ENCODE results near the gene PIWIL4. TPM values are rescaled to one million over a fixed set of nuclear protein-coding genes. Genes with fewer than 3 reads are reported as not detected.

Gene PIWIL4
- total RNA-seq, 4 donors from 2014 or later: 1.5 to 5.1 (median 3.5) TPM

DNA sequence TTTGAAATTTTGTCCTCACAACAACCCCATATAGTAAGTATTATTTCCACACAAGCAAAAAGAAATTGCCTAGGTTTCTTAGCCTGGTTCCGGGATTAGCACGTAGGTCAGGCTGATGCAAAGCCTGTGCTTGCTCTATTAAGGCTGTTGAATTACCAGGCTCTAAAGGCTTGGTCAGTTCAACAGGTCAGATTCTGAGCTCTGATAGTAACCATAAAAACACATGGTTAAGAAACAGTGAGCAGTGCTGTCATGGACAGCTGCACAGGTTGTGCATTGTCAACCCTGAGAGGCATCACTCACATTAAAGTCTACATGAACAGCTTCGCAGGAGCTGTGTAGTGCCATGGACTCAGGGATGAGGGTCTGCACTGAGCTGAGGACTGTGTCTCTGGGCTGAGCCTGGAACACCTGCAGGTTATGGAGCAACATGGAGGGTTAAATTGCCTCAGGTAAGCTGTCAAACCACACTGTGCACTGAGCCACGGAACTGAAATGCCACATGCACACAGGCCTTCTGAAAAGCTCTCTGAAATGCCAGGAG lies 98.0 kb downstream of the PIWIL4 start:
- Histone ChIP-seq H3K36me3 (no peaks in the 10 kb centered on the region), H3K27me3 (no peaks in the 10 kb centered on the region)
- 77% methylated on average over 3 to 4 of the region's 4 CpGs for WGBS, 2 donors

DNA sequence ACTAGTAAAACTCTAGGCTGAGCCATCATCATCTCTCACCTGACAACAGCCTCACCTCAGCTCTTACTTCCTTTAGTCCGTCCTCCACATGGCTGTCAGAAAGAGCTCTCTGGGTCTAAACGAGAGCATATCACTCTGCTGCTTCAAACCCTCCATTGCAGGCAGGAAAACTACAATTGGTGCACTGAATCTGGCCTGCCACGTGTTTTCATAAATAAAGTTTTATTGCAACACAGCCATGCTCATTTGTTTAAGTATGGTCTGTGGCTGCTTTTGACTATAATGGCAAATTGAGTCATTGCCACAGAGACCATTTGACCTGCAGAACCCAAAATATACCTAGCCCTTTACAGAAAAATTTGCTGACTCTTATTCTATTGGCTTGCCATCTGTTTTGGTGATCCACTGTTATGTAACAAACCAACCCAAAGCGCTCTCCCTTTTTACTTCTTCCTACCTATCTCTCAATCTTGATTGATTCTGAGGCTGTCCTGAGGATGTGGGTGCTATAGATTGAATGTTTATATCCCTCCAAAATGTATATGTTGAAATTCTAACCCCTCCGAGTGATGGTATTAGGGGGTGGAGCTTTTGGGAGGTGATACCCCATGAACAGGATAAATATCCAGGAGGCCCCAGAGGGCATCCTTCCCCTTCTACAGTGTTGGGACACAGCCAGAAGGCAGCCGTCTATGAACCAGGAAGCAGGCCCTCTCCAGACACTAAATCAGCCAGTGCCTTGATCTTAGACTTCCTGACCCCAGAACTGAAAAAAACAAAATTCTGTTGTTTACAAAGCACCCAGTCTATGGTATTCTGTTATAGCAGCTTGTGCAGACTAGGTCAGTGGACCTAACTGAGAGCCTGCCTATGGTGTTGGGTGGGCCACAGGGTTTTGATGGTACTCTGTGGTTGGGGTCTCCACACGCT lies 99.9 kb downstream of the PIWIL4 start:
- DNase-seq: no peak
- no peaks in the 10 kb centered on the region for H3K9me3 ChIP-seq
- no peak overlapping the region for H3K4me3 ChIP-seq (replicated peaks in 1 of 3)
- 75 to 86% methylated on average over 7 of the region's 7 CpGs for WGBS, 2 donors
- no peak overlapping the region for H3K27ac ChIP-seq
- H3K36me3 ChIP-seq: no peaks in the 10 kb centered on the region
- no peak for TF ChIP-seq POLR2A (IDR thresholded peaks at IDR 0.05)
- TF ChIP-seq, protein P1, sequence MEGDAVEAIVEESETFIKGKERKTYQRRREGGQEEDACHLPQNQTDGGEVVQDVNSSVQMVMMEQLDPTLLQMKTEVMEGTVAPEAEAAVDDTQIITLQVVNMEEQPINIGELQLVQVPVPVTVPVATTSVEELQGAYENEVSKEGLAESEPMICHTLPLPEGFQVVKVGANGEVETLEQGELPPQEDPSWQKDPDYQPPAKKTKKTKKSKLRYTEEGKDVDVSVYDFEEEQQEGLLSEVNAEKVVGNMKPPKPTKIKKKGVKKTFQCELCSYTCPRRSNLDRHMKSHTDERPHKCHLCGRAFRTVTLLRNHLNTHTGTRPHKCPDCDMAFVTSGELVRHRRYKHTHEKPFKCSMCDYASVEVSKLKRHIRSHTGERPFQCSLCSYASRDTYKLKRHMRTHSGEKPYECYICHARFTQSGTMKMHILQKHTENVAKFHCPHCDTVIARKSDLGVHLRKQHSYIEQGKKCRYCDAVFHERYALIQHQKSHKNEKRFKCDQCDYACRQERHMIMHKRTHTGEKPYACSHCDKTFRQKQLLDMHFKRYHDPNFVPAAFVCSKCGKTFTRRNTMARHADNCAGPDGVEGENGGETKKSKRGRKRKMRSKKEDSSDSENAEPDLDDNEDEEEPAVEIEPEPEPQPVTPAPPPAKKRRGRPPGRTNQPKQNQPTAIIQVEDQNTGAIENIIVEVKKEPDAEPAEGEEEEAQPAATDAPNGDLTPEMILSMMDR (IDR thresholded peaks at IDR 0.05): no peak
- H3K27me3 ChIP-seq: no peaks in the 10 kb centered on the region
- intact Hi-C loops (cut with DNase I): no loop called here
- H3K4me1 ChIP-seq: no peaks in the 10 kb centered on the region

More for the DNA sequence above, 98.0 kb downstream of the PIWIL4 start:
- Histone ChIP-seq H3K9me3 (no peaks in the 10 kb centered on the region), H3K27ac (no peak overlapping the region), H3K4me3 (replicated peaks in 1 of 3) (no peak overlapping the region), H3K4me1 (no peaks in the 10 kb centered on the region)
- no peak for DNase-seq
- intact Hi-C loops (cut with DNase I): no loop called here
- TF ChIP-seq POLR2A (IDR thresholded peaks at IDR 0.05): no peak
- TF ChIP-seq, protein P1 (IDR thresholded peaks at IDR 0.05): no peak

GRCh38 chr11:94668212-94668793 lies 101.1 kb downstream of the PIWIL4 start:
- WGBS, 2 donors: 85 to 86% methylated on average over 2 of the region's 2 CpGs
- no peaks in the 10 kb centered on the region for H3K36me3 ChIP-seq
- DNase-seq: no peak
- H3K9me3 ChIP-seq: no peaks in the 10 kb centered on the region
- TF ChIP-seq, protein P1 (IDR thresholded peaks at IDR 0.05): no peak
- TF ChIP-seq POLR2A (IDR thresholded peaks at IDR 0.05): no peak
- H3K27me3 ChIP-seq: no peaks in the 10 kb centered on the region
- H3K4me1 ChIP-seq: no peaks in the 10 kb centered on the region
- intact Hi-C loops (cut with DNase I): no loop called here
- no peak overlapping the region for H3K27ac ChIP-seq
- H3K4me3 ChIP-seq (replicated peaks in 1 of 3): no peak overlapping the region

DNA sequence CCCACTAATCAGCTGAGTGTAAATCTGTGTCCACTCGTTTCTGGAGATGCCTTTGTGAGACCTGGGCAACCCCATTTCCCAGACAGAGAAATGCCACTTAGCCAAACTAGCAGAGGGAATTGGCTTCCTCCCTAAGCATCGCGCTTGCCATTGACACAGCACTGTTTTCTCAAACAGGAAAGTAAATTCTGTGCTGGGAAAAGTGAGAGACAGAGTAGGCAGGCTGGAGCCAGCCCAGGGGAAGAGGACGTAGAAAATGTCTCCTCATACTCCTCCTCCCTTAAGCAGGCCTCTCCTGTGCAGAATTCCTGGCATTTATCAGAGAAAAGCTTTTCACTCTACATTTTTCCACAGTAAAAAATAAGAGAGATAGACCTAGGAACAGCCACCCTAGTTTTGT lies 101.9 kb downstream of the PIWIL4 start:
- no peaks in the 10 kb centered on the region for H3K27me3 ChIP-seq
- WGBS, 2 donors: 60 to 65% methylated on average over 4 of the region's 4 CpGs
- H3K27ac ChIP-seq: no peak overlapping the region
- no peaks in the 10 kb centered on the region for H3K4me1 ChIP-seq
- no peaks in the 10 kb centered on the region for H3K36me3 ChIP-seq
- TF ChIP-seq POLR2A (IDR thresholded peaks at IDR 0.05): no peak
- TF ChIP-seq, protein P1 (IDR thresholded peaks at IDR 0.05): no peak
- no peaks in the 10 kb centered on the region for H3K9me3 ChIP-seq
- no peak for DNase-seq
- H3K4me3 ChIP-seq (replicated peaks in 1 of 3): no peak overlapping the region
- intact Hi-C loops (cut with DNase I): no loop called here

Other genes starting within 250 kb of the PIWIL4 start
- gene GPR83, start 165.9 kb upstream of the PIWIL4 start, total RNA-seq: 1 to 10 TPM in 3 of 4 donors, under 1 TPM in 1; 0.81 to 9.4 (median 4.4) TPM
- 10 to 100 TPM; 18.4 to 25.0 (median 22.8) TPM for gene MRE11, start 73.5 kb upstream of the PIWIL4 start, total RNA-seq
- gene ANKRD49, start 73.4 kb upstream of the PIWIL4 start, total RNA-seq: 10 to 100 TPM; 29.8 to 61.4 (median 32.2) TPM
- gene C11orf97, start 54.9 kb upstream of the PIWIL4 start, total RNA-seq: not detected
- 1 to 10 TPM; 3.8 to 7.4 (median 6.0) TPM for gene FUT4, start 23.4 kb upstream of the PIWIL4 start, total RNA-seq
- gene AMOTL1, start 201.0 kb downstream of the PIWIL4 start, total RNA-seq: 10 to 100 TPM; 34.1 to 51.2 (median 41.0) TPM